Upper lobe of right lung (tissue), 1 donor: Measurements from ENCODE around the gene UAP1. TPM values are rescaled to one million over a fixed set of nuclear protein-coding genes. Genes with fewer than 3 reads are reported as not detected.

ENCODE experiments used
- ATAC-seq: fragments of 200-7000 bp; cut with Tn5 transposase; one replicate; pipeline ENCODE4 v1.9.1; 2020; ENCODE audit warnings: mild to moderate bottlenecking, moderate library complexity
- DNase-seq: peaks from one replicate; pipeline ENCODE4 v3.0.0-alpha.2; 2020
- H3K27ac ChIP-seq: fragments of 200-600 bp; one replicate; pipeline ENCODE4 v1.8.0; 2022
- H3K27me3 ChIP-seq: fragments of 200-600 bp; one replicate; pipeline ENCODE4 v1.8.0; 2022; ENCODE audit warnings: mild to moderate bottlenecking
- H3K36me3 ChIP-seq: fragments of 200-600 bp; one replicate; pipeline ENCODE4 v1.8.0; 2022
- H3K4me1 ChIP-seq: fragments of 200-600 bp; one replicate; pipeline ENCODE4 v1.8.0; 2022
- H3K4me3 ChIP-seq: fragments of 200-600 bp; one replicate; pipeline ENCODE4 v1.8.0; 2022; ENCODE audit warnings: mild to moderate bottlenecking
- H3K9me3 ChIP-seq: fragments of 200-600 bp; one replicate; pipeline ENCODE4 v1.8.0; 2022
- intact Hi-C: fragments of 100-400 bp; cut with DNase I; formaldehyde crosslinking; loops from one replicate; pipeline ENCODE4 v1.11.0; 2022
- total RNA-seq: library from RNA; stranded (reverse); fragmentation: NEBNext Ultra II Directional; extraction: Animal tissue kit (Norgen Biotek cat#: 25700); gene quantifications from one replicate; pipeline ENCODE4 v1.2.1, GENCODE V29; 2021
- TF ChIP-seq, protein P1 (sequence below): fragments of 200-600 bp; IDR thresholded peaks from one replicate; pipeline ENCODE4 v1.8.0; 2022; ENCODE audit warnings: antibody characterized with exemption
- donor health status: DM: no; HTN: yes; CAD: no; lungs with severe emphysema.

UAP1 gene
- total RNA-seq, 1 donor from 2014 or later: 35.0 TPM

DNA sequence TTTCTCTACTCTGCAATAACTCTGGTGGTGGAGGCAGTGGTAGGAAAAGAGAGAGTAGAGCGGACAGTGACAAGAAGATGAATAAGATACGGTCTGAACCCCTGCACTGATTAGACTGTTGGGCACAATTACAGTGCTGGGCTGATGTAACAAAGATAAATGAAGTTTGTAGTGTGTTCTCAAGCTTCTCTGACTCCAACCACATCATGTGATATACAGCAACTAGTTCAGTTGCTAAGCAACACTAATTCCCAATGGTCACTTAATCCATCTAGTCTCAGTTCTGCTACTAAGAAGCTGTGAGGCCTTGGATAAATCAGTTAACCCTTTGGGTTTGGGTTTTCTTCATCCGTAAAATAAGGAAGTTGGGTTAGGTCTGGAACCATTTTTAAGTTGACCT is 88.1 kb downstream of the UAP1 start:
- DNase-seq: no peak
- no peak for ATAC-seq
- TF ChIP-seq, protein P1, sequence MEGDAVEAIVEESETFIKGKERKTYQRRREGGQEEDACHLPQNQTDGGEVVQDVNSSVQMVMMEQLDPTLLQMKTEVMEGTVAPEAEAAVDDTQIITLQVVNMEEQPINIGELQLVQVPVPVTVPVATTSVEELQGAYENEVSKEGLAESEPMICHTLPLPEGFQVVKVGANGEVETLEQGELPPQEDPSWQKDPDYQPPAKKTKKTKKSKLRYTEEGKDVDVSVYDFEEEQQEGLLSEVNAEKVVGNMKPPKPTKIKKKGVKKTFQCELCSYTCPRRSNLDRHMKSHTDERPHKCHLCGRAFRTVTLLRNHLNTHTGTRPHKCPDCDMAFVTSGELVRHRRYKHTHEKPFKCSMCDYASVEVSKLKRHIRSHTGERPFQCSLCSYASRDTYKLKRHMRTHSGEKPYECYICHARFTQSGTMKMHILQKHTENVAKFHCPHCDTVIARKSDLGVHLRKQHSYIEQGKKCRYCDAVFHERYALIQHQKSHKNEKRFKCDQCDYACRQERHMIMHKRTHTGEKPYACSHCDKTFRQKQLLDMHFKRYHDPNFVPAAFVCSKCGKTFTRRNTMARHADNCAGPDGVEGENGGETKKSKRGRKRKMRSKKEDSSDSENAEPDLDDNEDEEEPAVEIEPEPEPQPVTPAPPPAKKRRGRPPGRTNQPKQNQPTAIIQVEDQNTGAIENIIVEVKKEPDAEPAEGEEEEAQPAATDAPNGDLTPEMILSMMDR: no peak
- Histone ChIP-seq H3K27ac (no peak overlapping the region), H3K4me3 (no peak overlapping the region), H3K9me3 (no peaks in the 10 kb centered on the region), H3K27me3 (no peaks in the 10 kb centered on the region), H3K4me1 (peaks cover 3% of the 10 kb centered on the region), H3K36me3 (no peaks in the 10 kb centered on the region)
- intact Hi-C loops: no loop called here

Other genes with a start within 250 kb of the UAP1 start
- not detected for gene SPATA46, start 184.9 kb upstream of the UAP1 start, total RNA-seq
- 7.1 TPM for gene C1orf226, start 180.0 kb upstream of the UAP1 start, total RNA-seq
- gene SH2D1B, start 149.6 kb upstream of the UAP1 start, total RNA-seq: 1.9 TPM
- gene UHMK1, start 63.9 kb upstream of the UAP1 start, total RNA-seq: 53.6 TPM
- gene DDR2, start 70.7 kb downstream of the UAP1 start, total RNA-seq: 44.6 TPM
- gene HSD17B7, start 229.0 kb downstream of the UAP1 start, total RNA-seq: 31.6 TPM